Transverse colon (tissue), 4 donors: Measurements from ENCODE around the gene HACD1. TPM values are rescaled to one million over a fixed set of nuclear protein-coding genes. Genes with fewer than 3 reads are reported as not detected.
"Not testable (repeated sequence)": the region's sequence is repeated elsewhere in the genome, so short reads cannot be mapped to it uniquely, and the experiment has no call there.

Experiments
- DNase-seq: peaks from one replicate; pipeline ENCODE4 v3.0.0-alpha.2; 2019
- H3K27ac ChIP-seq, 4 donors: fragments of 200-600 bp; sonication (generic); 2 replicates each; pipeline ENCODE4 v1.5.1; 2016 to 2018; ENCODE audit warnings: inconsistent platforms in 4 of 4
- H3K27me3 ChIP-seq: fragments of 200-600 bp; sonication (generic); 2 replicates; pipeline ENCODE4 v1.5.1; 2017; ENCODE audit warnings: inconsistent platforms
- H3K36me3 ChIP-seq, 4 donors: fragments of 200-600 bp; sonication (generic); 2 replicates each; pipeline ENCODE4 v1.5.1; 2017 to 2019; ENCODE audit warnings: inconsistent platforms in 4 of 4
- H3K4me1 ChIP-seq, 4 donors: fragments of 200-600 bp; sonication (generic); 2 replicates each; pipeline ENCODE4 v1.5.1; 2017 to 2020; ENCODE audit warnings: inconsistent platforms in 4 of 4
- H3K4me3 ChIP-seq, 4 donors: fragments of 200-600 bp; sonication (generic); 1 replicate in 1 of 4; 2 replicates in 3 of 4; pipeline versions ENCODE4 v1.5.1 to v1.6.1; 2017 to 2019; ENCODE audit warnings: inconsistent platforms in 4 of 4
- H3K9me3 ChIP-seq, 2 donors: fragments of 200-600 bp; sonication (generic); 2 replicates each; pipeline ENCODE4 v1.5.1; 2017 to 2019; ENCODE audit warnings: inconsistent platforms in 2 of 2
- EP300 ChIP-seq: sonication (generic); formaldehyde crosslinking; IDR thresholded peaks from one replicate; pipeline ENCODE4 v1.6.1; 2017; ENCODE audit warnings: antibody characterized with exemption, low read depth
- POLR2A ChIP-seq: fragments of 450-650 bp; IDR thresholded peaks from one replicate; pipeline ENCODE4 v1.6.1; 2016; ENCODE audit warnings: antibody characterized with exemption, mild to moderate bottlenecking, moderate library complexity
- POLR2AphosphoS5 ChIP-seq, 3 donors: sonication (generic); formaldehyde crosslinking; IDR thresholded peaks; one replicate each; pipeline ENCODE4 v1.6.1; 2016; ENCODE audit warnings: antibody characterized with exemption in 3 of 3
- WGBS, 2 donors: methylation state at CpG; one replicate each; pipeline ENCODE4 v1.1.5; 2018; ENCODE audit warnings: low coverage in 1 of 2; 5-methylcytosine and 5-hydroxymethylcytosine counted together
- in situ Hi-C, 4 donors: fragments of 200-750 bp; cut with MboI; loops; one replicate each; pipeline versions ENCODE4 v1.15.0 to v1.15.1; 2017; ENCODE audit warnings: low sequenced_read_pairs in 3 of 4, low pct_ligation_motif_present in 1 of 4, low pct_unique_long_range_greater_than_20kb in 1 of 4
- intact Hi-C: fragments of 100-400 bp; cut with DNase I; formaldehyde crosslinking; loops from one replicate; pipeline ENCODE4 v1.15.1; 2023; ENCODE audit warnings: low total_unique reads
- total RNA-seq, 4 donors: library from RNA; depleted of rRNA; stranded (reverse); fragments of >200 nt; gene quantifications; one replicate each; pipeline ENCODE4 v1.1.0, GENCODE V29; 2016
- TF ChIP-seq, protein P1 (sequence below), 5 experiments: fragments of 200-600 bp in 3 of 5; fragments of 450-650 bp in 2 of 5; sonication (generic) in 3 of 5; IDR thresholded peaks; 1 replicate in 2 of 5; 2 replicates in 3 of 5; pipeline ENCODE4 v1.5.1; 2016 to 2017; ENCODE audit warnings: antibody characterized with exemption in 5 of 5, inconsistent platforms in 3 of 5, mild to moderate bottlenecking in 2 of 5, moderate library complexity in 1 of 5

Gene HACD1
- total RNA-seq, 4 donors from 2014 or later, result 6.7 to 52.3 (median 16.5) TPM; not detected in 1

GRCh38 chr10:17633353-17633752 is 16.2 kb upstream of the HACD1 start:
- Histone ChIP-seq H3K9me3 (no peaks in the 10 kb centered on the region), H3K4me1 (no peaks in the 10 kb centered on the region), H3K36me3 (no peaks in the 10 kb centered on the region), H3K4me3 (no peak overlapping the region), H3K27me3 (no peaks in the 10 kb centered on the region), H3K27ac (no peak overlapping the region)
- in situ Hi-C loops, result loop anchor here in 1 of 4 donors (25.0 kb wide), 2 partner anchors 479 to 821 kb away; partner anchors contain the start of gene RSU1
- no peak for DNase-seq
- WGBS, 2 donors, result 60 to 81% methylated on average over 1 of the region's 1 CpG
- no peak for TF ChIP-seq POLR2A
- TF ChIP-seq POLR2AphosphoS5 (IDR thresholded peaks at IDR 0.05), result no peak
- TF ChIP-seq, protein P1, sequence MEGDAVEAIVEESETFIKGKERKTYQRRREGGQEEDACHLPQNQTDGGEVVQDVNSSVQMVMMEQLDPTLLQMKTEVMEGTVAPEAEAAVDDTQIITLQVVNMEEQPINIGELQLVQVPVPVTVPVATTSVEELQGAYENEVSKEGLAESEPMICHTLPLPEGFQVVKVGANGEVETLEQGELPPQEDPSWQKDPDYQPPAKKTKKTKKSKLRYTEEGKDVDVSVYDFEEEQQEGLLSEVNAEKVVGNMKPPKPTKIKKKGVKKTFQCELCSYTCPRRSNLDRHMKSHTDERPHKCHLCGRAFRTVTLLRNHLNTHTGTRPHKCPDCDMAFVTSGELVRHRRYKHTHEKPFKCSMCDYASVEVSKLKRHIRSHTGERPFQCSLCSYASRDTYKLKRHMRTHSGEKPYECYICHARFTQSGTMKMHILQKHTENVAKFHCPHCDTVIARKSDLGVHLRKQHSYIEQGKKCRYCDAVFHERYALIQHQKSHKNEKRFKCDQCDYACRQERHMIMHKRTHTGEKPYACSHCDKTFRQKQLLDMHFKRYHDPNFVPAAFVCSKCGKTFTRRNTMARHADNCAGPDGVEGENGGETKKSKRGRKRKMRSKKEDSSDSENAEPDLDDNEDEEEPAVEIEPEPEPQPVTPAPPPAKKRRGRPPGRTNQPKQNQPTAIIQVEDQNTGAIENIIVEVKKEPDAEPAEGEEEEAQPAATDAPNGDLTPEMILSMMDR (IDR thresholded peaks at IDR 0.05), result no peak
- TF ChIP-seq EP300, result no peak
- intact Hi-C loops, result no loop called here

GRCh38 chr10:17632590-17632989 is 15.4 kb upstream of the HACD1 start:
- H3K4me1 ChIP-seq, H3K4me3 ChIP-seq, intact Hi-C loops, H3K9me3 ChIP-seq, H3K27ac ChIP-seq, H3K27me3 ChIP-seq, DNase-seq, H3K36me3 ChIP-seq: not testable (repeated sequence)
- in situ Hi-C loops, result loop anchor here in 1 of 4 donors (25.0 kb wide), 2 partner anchors 480 to 820 kb away; partner anchors contain the start of gene RSU1
- 66 to 72% methylated on average over 3 to 8 of the region's 8 CpGs for WGBS, 2 donors

GRCh38 chr10:17626656-17627055 is 9.5 kb upstream of the HACD1 start:
- Histone ChIP-seq H3K4me1 (no peaks in the 10 kb centered on the region), H3K27me3 (no peaks in the 10 kb centered on the region), H3K36me3 (no peaks in the 10 kb centered on the region), H3K9me3 (no peaks in the 10 kb centered on the region), H3K4me3 (no peak overlapping the region), H3K27ac (no peak overlapping the region)
- TF ChIP-seq POLR2AphosphoS5 (IDR thresholded peaks at IDR 0.05) (no peak), EP300 (no peak), POLR2A (no peak)
- TF ChIP-seq, protein P1 (IDR thresholded peaks at IDR 0.05), result no peak
- in situ Hi-C loops, result loop anchor here in 1 of 4 donors (25.0 kb wide), 2 partner anchors 486 to 814 kb away; partner anchors contain the start of gene RSU1
- DNase-seq, result no peak
- intact Hi-C loops, result no loop called here
- WGBS, 2 donors, result 59% methylated on average over 1 of the region's 1 CpG; no CpG with 5 or more reads in 1 of the 2 donors

DNA sequence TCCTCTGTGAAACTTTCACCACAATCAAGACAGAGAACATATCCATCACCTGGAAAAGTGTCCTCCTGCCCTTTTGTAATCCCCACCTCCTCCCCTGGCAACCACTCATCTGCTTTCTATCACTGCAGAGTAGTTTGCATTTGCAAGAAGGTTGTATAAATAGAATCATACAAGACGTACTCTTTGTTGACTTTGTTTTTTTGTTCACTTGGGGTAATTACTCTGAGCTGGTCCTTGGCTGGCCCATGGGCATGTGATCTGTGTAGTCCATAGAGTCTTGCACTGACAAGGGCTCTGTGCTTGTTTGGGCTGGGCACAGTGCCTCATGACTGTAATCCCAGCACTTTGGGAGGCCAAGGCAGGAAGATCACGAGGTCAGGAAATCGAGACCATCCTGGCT is 7.8 kb upstream of the HACD1 start:
- intact Hi-C loops, result no loop called here
- DNase-seq, result no peak
- Histone ChIP-seq H3K36me3 (no peaks in the 10 kb centered on the region), H3K9me3 (no peaks in the 10 kb centered on the region), H3K27me3 (peaks cover 5% of the 10 kb centered on the region), H3K4me1 (no peaks in the 10 kb centered on the region), H3K4me3 (no peak overlapping the region), H3K27ac (no peak overlapping the region)
- WGBS, 2 donors, result 29 to 56% methylated on average over 2 to 3 of the region's 3 CpGs
- TF ChIP-seq POLR2AphosphoS5 (IDR thresholded peaks at IDR 0.05) (no peak), EP300 (no peak)
- in situ Hi-C loops, result loop anchor here (25.0 kb wide), 5 partner anchors 237 to 813 kb away; partner anchors contain the start of gene RSU1 (in 1 of the 4)

DNA sequence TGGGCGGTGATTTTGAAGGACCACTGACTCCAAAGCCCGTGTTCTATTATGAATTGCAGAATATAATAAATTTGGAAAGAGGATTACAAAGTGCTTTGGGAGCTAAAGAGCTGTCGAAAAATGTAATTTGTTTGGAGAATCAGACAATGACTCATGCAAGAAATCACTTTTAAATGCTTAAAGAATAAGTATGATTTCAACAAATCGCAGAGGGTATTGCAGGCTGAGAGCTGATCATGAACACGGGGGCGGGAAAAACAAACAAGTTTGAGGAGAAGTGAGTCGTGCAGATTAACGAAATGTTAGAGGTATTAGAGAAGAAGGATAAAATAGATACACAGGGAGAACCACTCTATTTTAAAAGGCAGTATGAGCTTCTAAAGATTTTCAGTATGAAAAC is 4.9 kb upstream of the HACD1 start:
- Histone ChIP-seq H3K36me3 (no peaks in the 10 kb centered on the region), H3K27me3 (peaks cover 22% of the 10 kb centered on the region), H3K9me3 (no peaks in the 10 kb centered on the region), H3K4me3 (no peak overlapping the region), H3K4me1 (peaks cover 0 to 8% (median 6%) of the 10 kb centered on the region in 4 donors), H3K27ac (no peak overlapping the region)
- in situ Hi-C loops (loop anchor here in 3 of 4 donors (25.0 kb wide), 4 partner anchors 240 to 615 kb away; no protein-coding TSS in a partner anchor), intact Hi-C loops (no loop called here)
- WGBS, 2 donors, result 71 to 76% methylated on average over 8 of the region's 8 CpGs
- TF ChIP-seq EP300, result no peak
- TF ChIP-seq, protein P1 (IDR thresholded peaks at IDR 0.05), result no peak
- no peak for DNase-seq
